Mesendoderm (in vitro differentiated cells): ENCODE data around the gene FOXJ1.

Source experiments
- DNase-seq: peaks from one replicate; pipeline ENCODE4 v3.0.0; 2013
- H2AK5ac ChIP-seq: 2 replicates; pipeline ENCODE4 v1.6.1; 2013; ENCODE audit warnings: low read length, inconsistent platforms
- H2BK120ac ChIP-seq: 2 replicates; pipeline ENCODE4 v1.6.1; 2013; ENCODE audit warnings: low read depth, mild to moderate bottlenecking, low read length, moderate library complexity, mixed read lengths
- H2BK15ac ChIP-seq: replicated peaks from 2 replicates; pipeline ENCODE4 v1.6.1; 2013; ENCODE audit warnings: low read depth, mild to moderate bottlenecking, moderate library complexity
- H2BK5ac ChIP-seq: 2 replicates; pipeline ENCODE4 v1.6.1; 2013; ENCODE audit warnings: low read length, inconsistent platforms
- H3K18ac ChIP-seq: 2 replicates; pipeline ENCODE4 v1.6.1; 2013; ENCODE audit warnings: mild to moderate bottlenecking, low read length, mixed read lengths
- H3K23ac ChIP-seq: one replicate; pipeline ENCODE4 v1.6.1; 2013; ENCODE audit warnings: low read length
- H3K27ac ChIP-seq: 2 replicates; pipeline ENCODE4 v1.5.1; 2013; ENCODE audit warnings: low read depth, mild to moderate bottlenecking, inconsistent platforms, low read length, moderate library complexity
- H3K27me3 ChIP-seq: 2 replicates; pipeline ENCODE4 v1.6.1; 2013; ENCODE audit warnings: low read length, control low read depth, mild to moderate bottlenecking, inconsistent platforms; ENCODE audit not compliant: insufficient read depth, poor library complexity
- H3K36me3 ChIP-seq: 2 replicates; pipeline ENCODE4 v1.6.1; 2013; ENCODE audit warnings: low read length, inconsistent platforms; ENCODE audit not compliant: control insufficient read depth, insufficient read depth
- H3K4ac ChIP-seq: one replicate; pipeline ENCODE4 v1.6.1; 2013; ENCODE audit warnings: low read depth, mild to moderate bottlenecking, low read length, moderate library complexity
- H3K4me1 ChIP-seq: 2 replicates; pipeline ENCODE4 v1.6.1; 2013; ENCODE audit warnings: low read depth, low read length, inconsistent platforms; ENCODE audit not compliant: control insufficient read depth
- H3K4me2 ChIP-seq: 2 replicates; pipeline ENCODE4 v1.6.1; 2013; ENCODE audit warnings: low read length
- H3K4me3 ChIP-seq: 2 replicates; pipeline ENCODE4 v1.5.1; 2013; ENCODE audit warnings: mild to moderate bottlenecking, low read length
- H3K56ac ChIP-seq: one replicate; pipeline ENCODE4 v1.6.1; 2013; ENCODE audit warnings: low read length
- H3K79me1 ChIP-seq: 2 replicates; pipeline ENCODE4 v1.6.1; 2013; ENCODE audit warnings: low read length, inconsistent platforms
- H3K79me2 ChIP-seq: 2 replicates; pipeline ENCODE4 v1.6.1; 2013; ENCODE audit warnings: mild to moderate bottlenecking, low read length; ENCODE audit not compliant: control insufficient read depth, insufficient read depth
- H3K9ac ChIP-seq: 2 replicates; pipeline ENCODE4 v1.6.1; 2013; ENCODE audit warnings: low read length, inconsistent platforms
- H4K5ac ChIP-seq: one replicate; pipeline ENCODE4 v1.6.1; 2013; ENCODE audit warnings: low read length
- H4K8ac ChIP-seq: one replicate; pipeline ENCODE4 v1.6.1; 2013; ENCODE audit warnings: low read depth, mild to moderate bottlenecking, control low read depth, low read length, moderate library complexity
- WGBS: extraction: QIAGEN DNeasy Blood & Tissue Kit; methylation state at CpG from one replicate; pipeline ENCODE4 v1.1.7; 2013; ENCODE audit warnings: low lambda C conversion rate, missing lambda C conversion rate; ENCODE audit not compliant: insufficient coverage; ENCODE audit errors: extremely low coverage; 5-methylcytosine and 5-hydroxymethylcytosine counted together

Gene FOXJ1

GRCh38 chr17:76156662-76156991, 15.6 kb upstream of the FOXJ1 start:
- Histone ChIP-seq H3K79me2 (no peaks in the 10 kb centered on the region), H3K9ac (no peak overlapping the region), H2BK120ac (no peak overlapping the region), H4K5ac (no peak overlapping the region), H3K4me1 (no peaks in the 10 kb centered on the region), H3K79me1 (no peaks in the 10 kb centered on the region), H3K27me3 (no peaks in the 10 kb centered on the region), H2BK5ac (no peak overlapping the region), H3K56ac (no peak overlapping the region), H3K4me3 (no peak overlapping the region), H4K8ac (no peak overlapping the region), H3K4ac (no peak overlapping the region), H2BK15ac (no peak overlapping the region), H3K18ac (no peak overlapping the region), H2AK5ac (no peak overlapping the region), H3K4me2 (no peak overlapping the region), H3K23ac (no peak overlapping the region), H3K27ac (no peak overlapping the region), H3K36me3 (no peaks in the 10 kb centered on the region)
- WGBS, result no CpG with 5 or more reads among the region's 8 CpGs
- no peak for DNase-seq

- Histone ChIP-seq H3K56ac (no peak overlapping the region), H4K8ac (no peak overlapping the region), H3K36me3 (no peaks in the 10 kb centered on the region), H3K4me1 (no peaks in the 10 kb centered on the region), H3K23ac (no peak overlapping the region), H3K9ac (no peak overlapping the region), H2AK5ac (no peak overlapping the region), H2BK120ac (no peak overlapping the region), H4K5ac (no peak overlapping the region), H3K79me2 (no peaks in the 10 kb centered on the region), H3K27me3 (no peaks in the 10 kb centered on the region), H3K27ac (no peak overlapping the region), H3K4me3 (no peak overlapping the region), H2BK15ac (no peak overlapping the region), H3K18ac (no peak overlapping the region), H3K4me2 (no peak overlapping the region), H3K4ac (no peak overlapping the region), H2BK5ac (no peak overlapping the region), H3K79me1 (no peaks in the 10 kb centered on the region)
- DNase-seq, result no peak
- no CpG with 5 or more reads among the region's 13 CpGs for WGBS
Measured at GRCh38 chr17:76155988-76156661, 15.1 kb upstream of the FOXJ1 start.

GRCh38 chr17:76154936-76155845, 14.1 kb upstream of the FOXJ1 start:
- Histone ChIP-seq H3K4me2 (no peak overlapping the region), H3K18ac (no peak overlapping the region), H3K4me3 (no peak overlapping the region)

GRCh38 chr17:76154292-76154691, 13.2 kb upstream of the FOXJ1 start:
- Histone ChIP-seq H4K8ac (no peak overlapping the region), H3K36me3 (no peaks in the 10 kb centered on the region), H3K4me1 (no peaks in the 10 kb centered on the region), H2BK15ac (no peak overlapping the region), H3K79me2 (no peaks in the 10 kb centered on the region), H2BK120ac (no peak overlapping the region), H3K23ac (no peak overlapping the region), H3K4me3 (no peak overlapping the region), H3K4ac (no peak overlapping the region), H3K27ac (no peak overlapping the region), H3K4me2 (no peak overlapping the region), H3K27me3 (no peaks in the 10 kb centered on the region), H3K18ac (no peak overlapping the region), H3K9ac (no peak overlapping the region), H3K56ac (no peak overlapping the region), H4K5ac (no peak overlapping the region), H2AK5ac (no peak overlapping the region), H3K79me1 (no peaks in the 10 kb centered on the region), H2BK5ac (no peak overlapping the region)
- DNase-seq, result no peak
- no CpG with 5 or more reads among the region's 3 CpGs for WGBS

More at GRCh38 chr17:76154936-76155845, 14.1 kb upstream of the FOXJ1 start:
- Histone ChIP-seq H3K36me3 (no peaks in the 10 kb centered on the region), H2BK15ac (no peak overlapping the region), H3K56ac (no peak overlapping the region), H4K8ac (no peak overlapping the region), H3K23ac (no peak overlapping the region), H2BK5ac (no peak overlapping the region), H3K4me1 (no peaks in the 10 kb centered on the region), H3K79me2 (no peaks in the 10 kb centered on the region), H3K79me1 (no peaks in the 10 kb centered on the region), H2AK5ac (no peak overlapping the region), H2BK120ac (no peak overlapping the region), H3K4ac (no peak overlapping the region), H4K5ac (no peak overlapping the region), H3K27me3 (no peaks in the 10 kb centered on the region), H3K9ac (no peak overlapping the region), H3K27ac (no peak overlapping the region)
- DNase-seq, result no peak
- no CpG with 5 or more reads among the region's 10 CpGs for WGBS

- DNase-seq, result peak; percentile 58
Measured at GRCh38 chr17:76153640-76154039, 12.6 kb upstream of the FOXJ1 start.

More at GRCh38 chr17:76153640-76154039, 12.6 kb upstream of the FOXJ1 start:
- Histone ChIP-seq H2BK5ac (no peak overlapping the region), H3K4me1 (no peaks in the 10 kb centered on the region), H3K27ac (no peak overlapping the region), H2BK15ac (no peak overlapping the region), H3K36me3 (no peaks in the 10 kb centered on the region), H3K4ac (no peak overlapping the region), H2AK5ac (no peak overlapping the region), H3K79me2 (no peaks in the 10 kb centered on the region), H3K56ac (no peak overlapping the region), H3K9ac (no peak overlapping the region), H3K4me3 (no peak overlapping the region), H3K27me3 (no peaks in the 10 kb centered on the region), H3K18ac (no peak overlapping the region), H3K4me2 (no peak overlapping the region), H4K5ac (no peak overlapping the region), H3K79me1 (no peaks in the 10 kb centered on the region), H4K8ac (no peak overlapping the region), H3K23ac (no peak overlapping the region), H2BK120ac (no peak overlapping the region)
- no CpG with 5 or more reads among the region's 5 CpGs for WGBS
